Sigmoid colon (tissue), 7 donors: ENCODE data around the gene ARHGAP5. TPM values are rescaled to one million over a fixed set of nuclear protein-coding genes. Genes with fewer than 3 reads are reported as not detected.

Source experiments
- DNase-seq: peaks from one replicate; pipeline ENCODE4 v3.0.0-alpha.2; 2019
- H3K27ac ChIP-seq, 4 donors: fragments of 200-600 bp; sonication (generic); one replicate each; pipeline ENCODE4 v1.5.1; 2016 to 2019; ENCODE audit warnings: mild to moderate bottlenecking in 1 of 4
- H3K27me3 ChIP-seq, 3 donors: fragments of 200-600 bp; sonication (generic); one replicate each; pipeline ENCODE4 v1.5.1; 2019; ENCODE audit warnings: mild to moderate bottlenecking in 1 of 3
- H3K36me3 ChIP-seq, 4 donors: fragments of 200-600 bp; sonication (generic); one replicate each; pipeline ENCODE4 v1.5.1; 2016 to 2019
- H3K4me1 ChIP-seq, 4 donors: fragments of 200-600 bp; sonication (generic); one replicate each; pipeline ENCODE4 v1.5.1; 2017 to 2019
- H3K4me3 ChIP-seq, 4 donors: fragments of 200-600 bp; sonication (generic); one replicate each; pipeline ENCODE4 v1.5.1; 2017 to 2019; ENCODE audit warnings: mild to moderate bottlenecking in 2 of 4, moderate library complexity in 1 of 4
- H3K9me3 ChIP-seq, 4 donors: fragments of 200-600 bp in 3 of 4; sonication (generic) in 3 of 4; one replicate each; pipeline versions ENCODE4 v1.5.1 to v1.6.1; 2013 to 2019
- CTCF ChIP-seq, 4 experiments: fragments of 450-650 bp in 3 of 4; fragments of 200-600 bp in 1 of 4; IDR thresholded peaks; one replicate each; pipeline ENCODE4 v1.5.1; 2016 to 2019; ENCODE audit warnings: antibody characterized with exemption in 4 of 4, mild to moderate bottlenecking in 3 of 4, moderate library complexity in 2 of 4
- EP300 ChIP-seq, 4 donors: sonication (generic); formaldehyde crosslinking; IDR thresholded peaks; one replicate each; pipeline ENCODE4 v1.6.1; 2017; ENCODE audit warnings: antibody characterized with exemption in 4 of 4
- POLR2A ChIP-seq, 2 donors: fragments of 450-650 bp; IDR thresholded peaks; one replicate each; pipeline ENCODE4 v1.6.1; 2016; ENCODE audit warnings: antibody characterized with exemption in 2 of 2, mild to moderate bottlenecking in 2 of 2, moderate library complexity in 2 of 2
- POLR2AphosphoS5 ChIP-seq, 4 donors: sonication (generic); formaldehyde crosslinking; IDR thresholded peaks; one replicate each; pipeline ENCODE4 v1.6.1; 2017; ENCODE audit warnings: antibody characterized with exemption in 4 of 4
- WGBS, 2 donors: extraction: QIAGEN DNeasy Blood & Tissue Kit; methylation state at CpG; one replicate each; pipeline ENCODE4 v1.1.7; 2013; 5-methylcytosine and 5-hydroxymethylcytosine counted together
- intact Hi-C: fragments of 100-400 bp; cut with DNase I; formaldehyde crosslinking; loops from one replicate; pipeline ENCODE4 v1.15.1; 2023
- polyA plus RNA-seq, 3 donors: library from polyadenylated mRNA; stranded (reverse); fragments of 200-250 nt; gene quantifications; one replicate each; pipeline ENCODE4 v1.2.3, GENCODE V29; 2013
- total RNA-seq, 4 donors: library from RNA; depleted of rRNA; stranded (reverse); fragments of >200 nt; gene quantifications; one replicate each; pipeline ENCODE4 v1.1.0, GENCODE V29; 2016
- donor health status: healthy with polysubstance abuse.
- donor health status: Bipolar disorder and iron deficiency.
- donor health status: healthy.

ARHGAP5 gene
- total and polyA plus RNA-seq, 7 donors, result 14.9 to 173 (median 155) TPM

GRCh38 chr14:32099473-32099872 lies 22.4 kb downstream of the ARHGAP5 start:
- H3K36me3 ChIP-seq, result peaks cover 0 to 5% (median 2%) of the 10 kb centered on the region in 4 donors
- no peaks in the 10 kb centered on the region for H3K27me3 ChIP-seq
- no peaks in the 10 kb centered on the region for H3K9me3 ChIP-seq
- H3K4me1 ChIP-seq, result peaks cover 0 to 30% (median 21%) of the 10 kb centered on the region in 4 donors
- WGBS, 2 donors, result 92 to 93% methylated on average over 2 of the region's 2 CpGs
- no peak for TF ChIP-seq POLR2AphosphoS5 (IDR thresholded peaks at IDR 0.05)
- intact Hi-C loops, result no loop called here
- H3K4me3 ChIP-seq, result no peak overlapping the region
- DNase-seq, result no peak
- no peak overlapping the region for H3K27ac ChIP-seq

- TF ChIP-seq EP300 (IDR thresholded peaks at IDR 0.05) (no peak), CTCF (IDR thresholded peaks at IDR 0.05) (no peak), POLR2AphosphoS5 (IDR thresholded peaks at IDR 0.05) (no peak), POLR2A (IDR thresholded peaks at IDR 0.05) (no peak)
- Histone ChIP-seq H3K9me3 (no peaks in the 10 kb centered on the region), H3K27me3 (no peaks in the 10 kb centered on the region), H3K36me3 (peaks cover 0 to 5% (median 0%) of the 10 kb centered on the region in 4 donors), H3K27ac (no peak overlapping the region), H3K4me3 (no peak overlapping the region), H3K4me1 (peaks cover 0 to 37% (median 28%) of the 10 kb centered on the region in 4 donors)
- intact Hi-C loops, result no loop called here
- 96 to 98% methylated on average over 5 of the region's 5 CpGs for WGBS, 2 donors
- DNase-seq, result no peak
Measured at GRCh38 chr14:32100175-32100574, 23.1 kb downstream of the ARHGAP5 start.

- Histone ChIP-seq H3K27me3 (no peaks in the 10 kb centered on the region), H3K4me1 (peaks cover 0 to 39% (median 30%) of the 10 kb centered on the region in 4 donors), H3K27ac (no peak overlapping the region), H3K36me3 (peaks cover 0 to 5% (median 0%) of the 10 kb centered on the region in 4 donors), H3K4me3 (no peak overlapping the region), H3K9me3 (no peaks in the 10 kb centered on the region)
- no peak for DNase-seq
- TF ChIP-seq EP300 (IDR thresholded peaks at IDR 0.05) (no peak), POLR2AphosphoS5 (IDR thresholded peaks at IDR 0.05) (no peak), CTCF (IDR thresholded peaks at IDR 0.05) (no peak), POLR2A (IDR thresholded peaks at IDR 0.05) (no peak)
- WGBS, 2 donors, result 65 to 92% methylated on average over 3 of the region's 3 CpGs
- intact Hi-C loops, result no loop called here
Measured at GRCh38 chr14:32102152-32102787, 25.2 kb downstream of the ARHGAP5 start.

- Histone ChIP-seq H3K27me3 (no peaks in the 10 kb centered on the region), H3K4me1 (peaks cover 0 to 43% (median 37%) of the 10 kb centered on the region in 4 donors), H3K4me3 (no peak overlapping the region), H3K27ac (no peak overlapping the region), H3K36me3 (peaks cover 0 to 5% (median 0%) of the 10 kb centered on the region in 4 donors), H3K9me3 (no peaks in the 10 kb centered on the region)
- intact Hi-C loops, result no loop called here
- no peak for TF ChIP-seq EP300 (IDR thresholded peaks at IDR 0.05)
- no peak for TF ChIP-seq POLR2AphosphoS5 (IDR thresholded peaks at IDR 0.05)
- TF ChIP-seq POLR2A (IDR thresholded peaks at IDR 0.05), result no peak
- no peak for TF ChIP-seq CTCF (IDR thresholded peaks at IDR 0.05)
- no peak for DNase-seq
Measured at GRCh38 chr14:32102968-32103367, 25.9 kb downstream of the ARHGAP5 start.

GRCh38 chr14:32104308-32104707 lies 27.2 kb downstream of the ARHGAP5 start:
- Histone ChIP-seq H3K27ac (no peak overlapping the region), H3K27me3 (no peaks in the 10 kb centered on the region), H3K4me3 (no peak overlapping the region), H3K36me3 (peaks cover 0 to 5% (median 0%) of the 10 kb centered on the region in 4 donors), H3K4me1 (peaks cover 0 to 56% (median 38%) of the 10 kb centered on the region in 4 donors), H3K9me3 (no peaks in the 10 kb centered on the region)
- 11 to 60% methylated on average over 1 of the region's 1 CpG for WGBS, 2 donors
- TF ChIP-seq POLR2AphosphoS5 (IDR thresholded peaks at IDR 0.05), result no peak
- TF ChIP-seq CTCF (IDR thresholded peaks at IDR 0.05), result no peak
- TF ChIP-seq EP300 (IDR thresholded peaks at IDR 0.05), result no peak
- TF ChIP-seq POLR2A (IDR thresholded peaks at IDR 0.05), result no peak
- intact Hi-C loops, result no loop called here
- DNase-seq, result no peak
